Activated CD4-positive, alpha-beta memory T cell treated with anti-CD3 and anti-CD28 coated beads for 36 hours (primary cell): ENCODE results near the gene HIC2. TPM values are rescaled to one million over a fixed set of nuclear protein-coding genes. Genes with fewer than 3 reads are reported as not detected.
"Not testable (repeated sequence)": the region's sequence is repeated elsewhere in the genome, so short reads cannot be mapped to it uniquely, and the experiment has no call there.

ENCODE experiments used
- CTCF ChIA-PET: fragments of 350-600 bp; sonication (Branson Sonifier 250); formaldehyde crosslinking; loops from one replicate; lab custom pipeline; 2021; ENCODE audit warnings: antibody characterized with exemption, inconsistent platforms; lab: Charles Lee
- POLR2A ChIA-PET: fragments of 350-600 bp; sonication (Branson Sonifier 250); formaldehyde crosslinking; loops from one replicate; lab custom pipeline; 2021; ENCODE audit warnings: antibody characterized with exemption; lab: Charles Lee
- DNase-seq: peaks from one replicate; pipeline ENCODE4 v3.0.0-alpha.2; 2020
- H3K27ac Mint-ChIP-seq: one replicate; pipeline ENCODE4 v1.8.0; 2021; ENCODE audit warnings: mixed read lengths
- H3K27me3 Mint-ChIP-seq: one replicate; pipeline ENCODE4 v1.8.0; 2021; ENCODE audit warnings: mixed read lengths
- H3K36me3 Mint-ChIP-seq: one replicate; pipeline ENCODE4 v1.8.0; 2021; ENCODE audit warnings: mixed read lengths
- H3K4me1 Mint-ChIP-seq: one replicate; pipeline ENCODE4 v1.8.0; 2021; ENCODE audit warnings: low read depth, mixed read lengths
- H3K4me3 Mint-ChIP-seq: one replicate; pipeline ENCODE4 v1.8.0; 2021; ENCODE audit warnings: mild to moderate bottlenecking, mixed read lengths
- H3K9me3 Mint-ChIP-seq: one replicate; pipeline ENCODE4 v1.8.0; 2021; ENCODE audit warnings: mixed read lengths
- intact Hi-C: fragments of 100-400 bp; cut with micrococcal nuclease; formaldehyde crosslinking; loops from one replicate; pipeline ENCODE4 v1.15.1; 2023
- total RNA-seq, 2 experiments: library from RNA; stranded (reverse); gene quantifications; one replicate each; pipeline ENCODE4 v1.2.3, GENCODE V29; 2021

The HIC2 gene
- total RNA-seq, 2 experiments from 2014 or later = 3.6 to 3.7 TPM

DNA sequence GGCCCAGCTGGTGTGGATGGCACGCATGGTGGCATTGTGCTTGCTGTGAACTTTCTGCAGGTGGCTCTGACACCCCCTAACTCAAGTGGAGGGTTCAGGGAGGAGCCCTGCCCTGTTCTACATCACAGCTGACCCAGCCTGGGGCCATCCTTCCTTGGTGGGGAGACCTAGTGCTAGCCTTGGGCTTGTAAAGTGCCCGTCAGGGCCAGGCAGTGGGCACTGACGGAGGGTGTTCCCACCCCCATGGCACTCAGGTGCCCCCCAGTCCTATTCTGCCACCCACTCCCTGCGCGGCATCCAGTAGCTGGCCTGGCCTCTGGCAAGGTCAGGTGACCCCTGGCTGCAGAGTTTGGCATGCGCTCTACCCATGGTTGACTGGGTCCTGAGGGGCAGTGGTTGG lies 24.0 kb downstream of the HIC2 start:
- H3K36me3 Mint-ChIP-seq, intact Hi-C loops, POLR2A ChIA-PET, CTCF ChIA-PET, H3K4me3 Mint-ChIP-seq, H3K4me1 Mint-ChIP-seq, H3K27me3 Mint-ChIP-seq, DNase-seq, H3K27ac Mint-ChIP-seq, H3K9me3 Mint-ChIP-seq: not testable (repeated sequence)

DNA sequence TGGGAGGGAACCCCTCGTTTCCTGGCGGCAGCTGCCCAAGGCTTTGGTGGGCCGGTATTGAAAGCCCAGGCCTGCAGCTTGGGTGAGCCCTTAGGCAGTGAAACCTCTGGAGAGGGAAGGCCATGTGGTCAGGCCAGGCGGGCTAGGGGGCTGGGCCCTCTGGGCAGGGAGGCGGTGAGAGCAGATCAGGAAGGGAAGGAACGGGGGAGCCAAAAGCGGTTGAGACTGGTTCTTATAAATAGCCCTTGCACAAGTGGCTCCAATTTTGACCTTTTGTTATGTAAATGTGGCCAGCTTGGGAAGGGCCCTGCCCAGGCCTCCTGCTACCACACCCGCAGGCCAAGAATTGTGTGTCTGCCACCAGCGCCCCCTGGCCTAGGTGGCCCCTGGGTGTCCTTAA lies 25.0 kb downstream of the HIC2 start:
- CTCF ChIA-PET, H3K4me3 Mint-ChIP-seq, H3K36me3 Mint-ChIP-seq, intact Hi-C loops, H3K27ac Mint-ChIP-seq, H3K27me3 Mint-ChIP-seq, H3K4me1 Mint-ChIP-seq, POLR2A ChIA-PET, H3K9me3 Mint-ChIP-seq, DNase-seq: not testable (repeated sequence)

DNA sequence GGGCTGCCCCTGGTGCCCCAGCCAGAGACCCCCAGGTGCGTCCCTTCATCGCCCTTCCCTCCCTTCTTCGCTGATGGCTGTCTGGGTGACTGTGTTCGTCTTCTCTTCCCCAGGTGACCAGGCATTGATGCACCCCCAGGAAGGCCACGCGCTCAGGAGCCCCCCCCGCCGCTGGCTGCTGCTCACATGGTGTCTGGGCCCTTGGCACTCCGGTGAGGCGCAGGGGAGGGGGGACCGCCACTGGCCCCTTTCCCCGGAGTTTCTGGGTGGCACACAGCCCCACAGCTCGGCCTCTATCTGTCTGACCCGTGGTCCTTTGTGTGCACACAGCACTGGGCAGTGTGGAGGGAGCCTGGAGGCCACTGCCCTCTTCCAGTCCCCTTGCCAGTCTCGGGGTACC lies 25.5 kb downstream of the HIC2 start:
- H3K4me3 Mint-ChIP-seq, H3K9me3 Mint-ChIP-seq, H3K36me3 Mint-ChIP-seq, CTCF ChIA-PET, H3K4me1 Mint-ChIP-seq, H3K27ac Mint-ChIP-seq, intact Hi-C loops, H3K27me3 Mint-ChIP-seq, POLR2A ChIA-PET, DNase-seq: not testable (repeated sequence)

DNA sequence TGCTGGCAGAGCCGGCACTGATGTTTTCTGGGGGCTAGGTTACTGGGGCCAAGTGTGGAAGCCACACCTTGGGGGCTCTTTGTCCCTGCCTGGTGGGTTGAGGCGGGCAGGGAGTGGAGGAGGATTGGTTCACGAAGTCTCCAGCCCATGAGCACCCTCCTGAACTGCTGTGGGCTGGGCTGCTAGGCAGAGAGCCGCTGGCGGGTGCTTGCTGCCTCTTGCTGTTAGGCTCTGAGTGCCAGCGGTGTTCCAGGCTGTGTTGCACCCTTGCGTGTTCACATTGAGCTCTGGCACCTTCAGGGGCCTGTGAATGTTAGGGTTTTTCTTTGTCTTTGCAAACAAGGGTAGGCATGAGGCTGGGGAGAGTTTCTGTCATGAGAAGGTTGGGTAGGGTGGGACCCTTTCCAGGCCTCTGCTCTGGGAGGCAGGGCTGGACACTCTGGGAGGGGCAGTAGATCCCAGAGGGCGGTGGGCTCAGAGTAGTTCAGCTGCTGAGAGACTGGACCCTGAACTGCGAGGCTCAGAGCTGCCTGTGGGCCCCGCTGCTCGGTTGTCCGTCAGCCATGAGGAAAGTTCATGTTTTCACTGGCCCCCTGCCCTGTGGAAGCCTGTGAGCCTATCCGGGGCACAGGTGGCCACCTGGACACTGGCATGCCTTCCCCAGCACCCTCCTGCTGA lies 26.0 kb downstream of the HIC2 start:
- H3K4me3 Mint-ChIP-seq = no peak overlapping the region
- CTCF ChIA-PET = no interaction called here

DNA sequence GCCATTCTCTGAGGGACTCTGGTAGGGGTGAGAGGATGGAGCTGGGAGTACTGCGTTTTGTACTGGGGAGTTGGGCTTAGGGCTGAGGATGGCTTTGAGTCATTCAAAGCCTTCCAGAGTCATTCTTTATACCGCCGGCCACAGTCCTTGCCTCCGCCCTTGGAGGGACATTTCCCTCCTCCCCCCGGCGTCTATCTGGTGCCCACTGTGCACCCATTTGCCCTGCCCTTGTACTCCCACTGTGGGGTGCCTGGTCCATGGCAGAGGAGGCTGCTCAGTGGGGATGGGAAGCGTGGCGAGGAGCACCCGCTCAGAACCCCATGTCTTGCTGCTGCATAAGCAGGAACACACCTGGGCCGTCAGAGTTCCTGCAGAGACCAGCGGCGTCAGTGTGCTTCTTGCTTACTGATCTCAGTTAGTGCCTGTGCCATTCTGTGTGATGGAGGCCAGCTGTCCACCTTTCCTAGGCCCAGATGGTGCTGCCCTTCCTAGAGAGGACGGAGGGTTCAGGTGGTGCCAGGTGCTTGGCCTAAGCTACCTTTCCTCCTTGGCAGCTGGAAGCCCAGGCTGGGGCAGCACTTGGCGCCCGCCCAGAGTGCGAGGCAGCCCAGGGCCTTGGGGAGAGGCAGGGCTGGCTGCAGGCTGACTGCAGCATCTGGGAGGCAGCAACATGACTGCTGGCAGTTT lies 26.7 kb downstream of the HIC2 start:
- CTCF ChIA-PET = no interaction called here
- H3K9me3 Mint-ChIP-seq = no peaks in the 10 kb centered on the region
- no peak overlapping the region for H3K4me3 Mint-ChIP-seq

More for the DNA sequence above, 26.0 kb downstream of the HIC2 start:
- H3K36me3 Mint-ChIP-seq = peaks cover 4% of the 10 kb centered on the region
- H3K27me3 Mint-ChIP-seq = no peaks in the 10 kb centered on the region
- intact Hi-C loops = no loop called here
- H3K4me1 Mint-ChIP-seq = no peaks in the 10 kb centered on the region
- no peak overlapping the region for H3K27ac Mint-ChIP-seq
- no peaks in the 10 kb centered on the region for H3K9me3 Mint-ChIP-seq
- POLR2A ChIA-PET = no interaction called here
- no peak for DNase-seq

DNA sequence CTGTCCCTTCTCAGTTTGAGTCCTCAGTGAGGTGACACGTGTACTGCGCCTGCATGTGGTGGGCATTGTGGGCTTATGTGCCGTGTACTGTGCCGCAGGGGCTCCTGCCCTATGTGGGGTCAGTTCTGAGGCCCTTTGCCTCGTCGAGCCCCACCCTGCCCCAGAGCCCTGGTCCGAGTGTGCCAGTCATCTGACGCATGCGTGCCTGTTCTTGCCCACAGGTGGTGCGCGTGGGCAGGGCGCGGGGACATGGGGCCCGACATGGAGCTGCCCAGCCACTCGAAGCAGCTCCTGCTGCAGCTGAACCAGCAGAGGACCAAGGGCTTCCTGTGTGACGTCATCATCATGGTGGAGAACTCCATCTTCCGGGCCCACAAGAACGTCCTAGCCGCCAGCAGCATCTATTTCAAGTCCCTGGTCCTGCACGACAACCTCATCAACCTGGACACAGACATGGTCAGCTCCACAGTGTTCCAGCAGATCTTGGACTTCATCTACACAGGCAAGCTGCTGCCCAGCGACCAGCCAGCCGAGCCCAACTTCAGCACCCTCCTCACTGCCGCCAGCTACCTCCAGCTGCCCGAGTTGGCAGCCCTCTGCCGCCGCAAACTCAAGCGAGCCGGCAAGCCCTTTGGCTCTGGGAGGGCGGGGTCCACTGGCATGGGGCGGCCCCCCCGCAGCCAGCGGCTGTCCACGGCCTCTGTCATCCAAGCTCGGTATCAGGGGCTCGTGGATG lies 27.7 kb downstream of the HIC2 start:
- CTCF ChIA-PET = no interaction called here
- H3K27ac Mint-ChIP-seq = no peak overlapping the region
- POLR2A ChIA-PET = no interaction called here

More for the DNA sequence above, 26.7 kb downstream of the HIC2 start:
- H3K36me3 Mint-ChIP-seq = peaks cover 4% of the 10 kb centered on the region
- no peaks in the 10 kb centered on the region for H3K4me1 Mint-ChIP-seq
- POLR2A ChIA-PET = no interaction called here
- DNase-seq = no peak
- H3K27ac Mint-ChIP-seq = no peak overlapping the region
- intact Hi-C loops = no loop called here
- H3K27me3 Mint-ChIP-seq = no peaks in the 10 kb centered on the region

DNA sequence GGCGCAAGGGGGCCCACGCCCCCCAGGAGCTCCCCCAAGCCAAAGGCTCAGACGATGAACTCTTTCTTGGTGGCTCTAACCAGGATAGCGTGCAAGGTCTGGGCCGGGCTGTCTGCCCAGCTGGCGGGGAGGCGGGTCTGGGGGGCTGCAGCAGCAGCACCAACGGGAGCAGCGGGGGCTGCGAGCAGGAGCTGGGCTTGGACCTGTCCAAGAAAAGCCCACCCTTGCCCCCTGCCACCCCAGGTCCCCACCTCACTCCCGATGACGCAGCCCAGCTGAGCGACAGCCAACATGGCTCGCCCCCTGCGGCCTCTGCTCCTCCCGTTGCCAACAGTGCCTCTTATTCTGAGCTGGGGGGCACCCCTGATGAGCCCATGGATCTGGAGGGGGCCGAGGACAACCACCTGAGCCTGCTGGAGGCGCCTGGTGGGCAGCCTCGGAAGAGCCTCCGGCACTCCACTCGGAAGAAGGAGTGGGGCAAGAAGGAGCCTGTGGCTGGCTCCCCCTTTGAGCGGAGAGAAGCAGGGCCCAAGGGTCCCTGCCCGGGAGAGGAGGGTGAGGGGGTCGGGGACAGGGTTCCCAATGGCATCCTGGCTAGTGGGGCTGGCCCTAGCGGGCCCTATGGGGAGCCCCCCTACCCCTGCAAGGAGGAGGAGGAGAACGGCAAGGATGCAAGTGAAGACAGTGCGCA lies 28.4 kb downstream of the HIC2 start:
- no peak overlapping the region for H3K27ac Mint-ChIP-seq
- H3K4me3 Mint-ChIP-seq = no peak overlapping the region
- ChIA-PET CTCF (no interaction called here), POLR2A (no interaction called here)
- DNase-seq = no peak
- peaks cover 4% of the 10 kb centered on the region for H3K36me3 Mint-ChIP-seq
- intact Hi-C loops = no loop called here
- H3K9me3 Mint-ChIP-seq = no peaks in the 10 kb centered on the region
- no peaks in the 10 kb centered on the region for H3K4me1 Mint-ChIP-seq
- H3K27me3 Mint-ChIP-seq = no peaks in the 10 kb centered on the region

More for the DNA sequence above, 27.7 kb downstream of the HIC2 start:
- Mint-ChIP-seq H3K4me3 (no peak overlapping the region), H3K27me3 (no peaks in the 10 kb centered on the region), H3K36me3 (peaks cover 4% of the 10 kb centered on the region), H3K4me1 (no peaks in the 10 kb centered on the region), H3K9me3 (no peaks in the 10 kb centered on the region)
- intact Hi-C loops = no loop called here
- no peak for DNase-seq

DNA sequence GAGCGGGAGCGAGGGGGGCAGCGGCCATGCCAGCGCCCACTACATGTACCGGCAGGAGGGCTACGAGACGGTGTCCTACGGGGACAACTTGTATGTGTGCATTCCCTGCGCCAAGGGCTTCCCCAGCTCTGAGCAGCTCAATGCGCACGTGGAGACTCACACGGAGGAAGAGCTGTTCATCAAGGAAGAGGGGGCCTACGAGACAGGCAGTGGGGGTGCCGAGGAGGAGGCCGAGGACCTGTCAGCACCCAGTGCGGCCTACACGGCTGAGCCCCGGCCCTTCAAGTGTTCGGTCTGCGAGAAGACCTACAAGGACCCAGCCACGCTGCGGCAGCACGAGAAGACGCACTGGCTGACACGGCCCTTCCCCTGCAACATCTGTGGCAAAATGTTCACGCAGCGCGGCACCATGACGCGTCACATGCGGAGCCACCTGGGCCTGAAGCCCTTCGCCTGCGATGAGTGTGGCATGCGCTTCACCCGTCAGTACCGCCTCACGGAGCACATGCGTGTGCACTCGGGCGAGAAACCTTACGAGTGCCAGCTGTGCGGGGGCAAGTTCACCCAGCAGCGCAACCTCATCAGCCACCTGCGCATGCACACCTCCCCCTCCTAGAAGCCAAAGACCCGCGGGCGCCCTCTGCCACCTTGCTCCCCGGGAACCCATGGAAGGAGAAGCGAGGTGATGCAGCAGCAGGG lies 29.1 kb downstream of the HIC2 start:
- Mint-ChIP-seq H3K9me3 (no peaks in the 10 kb centered on the region), H3K27ac (no peak overlapping the region), H3K4me1 (no peaks in the 10 kb centered on the region), H3K4me3 (no peak overlapping the region), H3K36me3 (peaks cover 4% of the 10 kb centered on the region), H3K27me3 (no peaks in the 10 kb centered on the region)
- ChIA-PET POLR2A (no interaction called here), CTCF (no interaction called here)
- intact Hi-C loops = no loop called here
- DNase-seq = no peak

DNA sequence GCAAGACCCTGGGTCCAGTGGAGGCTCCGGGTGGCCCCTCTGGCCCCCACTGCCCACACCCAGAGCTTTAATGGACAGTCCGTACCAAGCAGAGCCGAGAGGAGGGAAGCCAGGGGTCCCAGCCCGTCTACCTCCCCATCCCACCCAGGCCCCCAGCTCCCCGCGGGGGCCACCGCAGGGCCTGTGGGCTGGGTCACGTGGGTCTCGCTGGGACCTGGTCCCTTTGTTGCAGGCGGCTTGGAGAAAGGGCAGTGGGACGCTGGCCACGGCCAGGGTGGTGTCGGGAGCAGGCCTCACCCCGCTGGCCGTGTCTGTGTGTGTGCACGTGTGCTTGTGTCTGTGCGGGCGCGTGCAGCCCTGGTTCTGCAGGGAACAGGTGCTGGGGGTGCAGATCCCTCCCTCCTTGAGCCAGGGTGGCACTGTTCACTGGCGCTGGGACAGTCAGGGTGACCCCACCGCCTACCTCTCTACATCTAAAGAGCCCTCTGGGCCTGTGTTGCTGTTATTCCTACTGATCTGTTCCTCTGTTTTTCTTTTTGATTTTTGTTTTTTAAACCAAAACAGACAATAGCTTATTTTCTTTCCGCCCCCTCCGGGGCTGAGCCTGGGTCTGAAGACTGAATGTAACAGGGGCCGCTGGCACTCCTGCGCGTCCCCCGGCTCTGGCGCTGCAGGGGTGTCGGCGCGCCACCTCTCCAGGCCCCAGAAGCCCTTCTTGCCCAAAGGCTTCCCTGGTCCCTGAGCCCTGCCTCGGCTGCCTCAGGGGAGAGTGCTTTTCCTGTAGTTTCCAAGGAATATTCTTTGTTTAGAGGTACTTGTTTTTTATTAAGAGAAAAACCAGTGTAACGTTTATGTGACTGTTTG lies 29.9 kb downstream of the HIC2 start:
- DNase-seq = no peak
- Mint-ChIP-seq H3K27me3 (no peaks in the 10 kb centered on the region), H3K4me1 (no peaks in the 10 kb centered on the region), H3K9me3 (no peaks in the 10 kb centered on the region), H3K36me3 (peaks cover 4% of the 10 kb centered on the region), H3K4me3 (no peak overlapping the region), H3K27ac (no peak overlapping the region)
- ChIA-PET POLR2A (no interaction called here), CTCF (no interaction called here)
- intact Hi-C loops = no loop called here

DNA sequence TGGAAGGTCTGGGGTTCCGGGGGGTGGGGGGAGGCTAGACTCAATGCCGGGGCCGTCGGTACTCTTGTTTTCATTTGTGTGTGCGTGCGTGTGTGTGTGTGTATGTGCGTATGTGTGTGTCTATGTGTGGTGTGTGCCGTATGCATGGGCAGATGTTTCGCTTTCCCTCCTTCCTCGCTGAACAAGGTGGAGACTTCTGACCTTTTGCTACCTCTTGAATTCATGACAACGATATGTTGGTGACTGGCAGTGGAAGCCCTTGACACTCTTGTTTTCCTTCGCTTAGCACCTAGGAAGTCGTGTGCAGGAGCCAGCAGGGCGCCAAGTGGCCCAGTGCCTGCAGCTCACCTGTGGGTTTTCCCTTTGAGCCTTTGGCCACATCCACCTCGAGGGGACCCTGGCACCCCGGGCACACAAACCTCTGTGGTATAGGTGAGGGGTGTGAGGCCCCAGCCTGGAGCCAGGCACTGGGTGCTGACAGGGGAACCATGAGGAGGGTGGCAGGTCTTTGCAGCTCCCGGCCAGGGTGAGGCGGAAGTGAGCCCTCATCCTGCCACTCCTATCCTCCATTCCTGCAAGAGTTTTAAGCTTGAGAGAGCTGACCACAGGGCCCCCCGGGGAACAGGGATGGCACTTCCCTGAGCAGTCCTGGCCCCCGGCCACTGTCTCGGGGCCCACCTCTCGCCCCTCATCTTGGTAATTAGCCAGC lies 30.7 kb downstream of the HIC2 start:
- ChIA-PET POLR2A (no interaction called here), CTCF (no interaction called here)
- Mint-ChIP-seq H3K4me3 (no peak overlapping the region), H3K4me1 (no peaks in the 10 kb centered on the region), H3K27me3 (no peaks in the 10 kb centered on the region), H3K9me3 (no peaks in the 10 kb centered on the region), H3K36me3 (peaks cover 4% of the 10 kb centered on the region), H3K27ac (no peak overlapping the region)
- no peak for DNase-seq
- intact Hi-C loops = no loop called here
